Gastrocnemius medialis (tissue), 4 donors: Measurements from ENCODE around the gene TYROBP. TPM values are rescaled to one million over a fixed set of nuclear protein-coding genes. Genes with fewer than 3 reads are reported as not detected.
"Not testable (repeated sequence)": the region's sequence is repeated elsewhere in the genome, so short reads cannot be mapped to it uniquely, and the experiment has no call there.

Source experiments
- ATAC-seq, 2 donors: fragments of 150-250 bp; one replicate each; pipeline ENCODE4 v1.9.1; 2016
- DNase-seq, 2 donors: peaks; one replicate each; pipeline ENCODE4 v3.0.0-alpha.2; 2019
- H3K27ac ChIP-seq, 4 donors: fragments of 200-600 bp; sonication (generic); 1 replicate in 1 of 4; 2 replicates in 3 of 4; pipeline ENCODE4 v1.5.1; 2016 to 2018; ENCODE audit warnings: mild to moderate bottlenecking in 2 of 4, moderate library complexity in 1 of 4
- H3K27me3 ChIP-seq, 3 donors: fragments of 200-600 bp; sonication (generic) in 2 of 3; 1 replicate in 1 of 3; 2 replicates in 2 of 3; pipeline versions ENCODE4 v1.5.1 to v1.6.0; 2016 to 2019; ENCODE audit warnings: mild to moderate bottlenecking in 1 of 3, moderate library complexity in 1 of 3
- H3K36me3 ChIP-seq, 2 donors: fragments of 200-600 bp; sonication (generic) in 1 of 2; one replicate each; pipeline ENCODE4 v1.5.1; 2017 to 2018
- H3K4me1 ChIP-seq, 2 donors: fragments of 200-600 bp; sonication (generic) in 1 of 2; one replicate each; pipeline ENCODE4 v1.5.1; 2016 to 2017; ENCODE audit warnings: mild to moderate bottlenecking in 2 of 2
- H3K4me3 ChIP-seq, 4 donors: fragments of 200-600 bp; sonication (generic) in 3 of 4; 1 replicate in 1 of 4; 2 replicates in 3 of 4; pipeline ENCODE4 v1.5.1; 2016 to 2019; ENCODE audit warnings: mild to moderate bottlenecking in 2 of 4
- H3K9me3 ChIP-seq, 3 donors: fragments of 200-600 bp; sonication (generic) in 2 of 3; 1 replicate in 1 of 3; 2 replicates in 2 of 3; pipeline ENCODE4 v1.5.1; 2016 to 2019
- POLR2A ChIP-seq, 2 donors: fragments of 450-650 bp; IDR thresholded peaks; one replicate each; pipeline ENCODE4 v1.6.1; 2017; ENCODE audit warnings: antibody characterized with exemption in 2 of 2, mild to moderate bottlenecking in 2 of 2, moderate library complexity in 2 of 2
- in situ Hi-C, 4 donors: fragments of 200-750 bp; cut with MboI; loops; one replicate each; pipeline versions ENCODE4 v1.15.0 to v1.8.0; 2017; ENCODE audit warnings: low sequenced_read_pairs in 4 of 4
- intact Hi-C: fragments of 100-400 bp; cut with DNase I; formaldehyde crosslinking; loops from one replicate; pipeline ENCODE4 v1.15.1; 2023; ENCODE audit warnings: low total_unique reads
- total RNA-seq, 4 donors: library from RNA; depleted of rRNA; stranded (reverse); fragments of >200 nt; gene quantifications; one replicate each; pipeline versions ENCODE4 v1.1.0 to v1.2.3, GENCODE V29; 2016
- TF ChIP-seq, protein P1 (sequence below), 5 experiments: fragments of 450-650 bp in 3 of 5; fragments of 200-600 bp in 2 of 5; sonication (generic) in 2 of 5; IDR thresholded peaks in 4 of 5; conservative IDR thresholded peaks in 1 of 5; 1 replicate in 4 of 5; 2 replicates in 1 of 5; pipeline ENCODE4 v1.5.1; 2016 to 2019; ENCODE audit warnings: antibody characterized with exemption in 5 of 5, mild to moderate bottlenecking in 3 of 5, moderate library complexity in 3 of 5

Gene TYROBP
- total RNA-seq, 4 donors from 2014 or later: 7.2 to 25.6 (median 18.2) TPM

DNA sequence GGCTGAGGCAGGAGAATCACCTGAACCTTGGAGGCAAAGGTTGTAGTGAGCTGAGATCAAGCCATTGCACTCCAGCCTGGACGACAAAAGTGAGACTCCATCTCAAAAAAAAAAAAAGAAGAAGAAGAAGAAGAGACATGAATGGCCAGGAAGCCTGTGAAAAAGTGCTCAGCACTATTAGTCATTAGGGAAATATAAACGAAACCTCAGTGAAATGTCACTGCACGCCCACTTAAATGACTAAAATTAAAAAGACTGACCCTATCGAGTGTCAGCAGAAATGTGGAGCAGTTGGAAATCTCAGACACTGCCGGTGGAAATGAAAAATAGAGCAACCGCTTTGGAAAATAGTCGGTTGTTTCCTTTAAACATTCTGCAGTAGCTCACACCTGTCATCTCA is 5.5 kb upstream of the TYROBP start:
- intact Hi-C loops: no loop called here
- H3K27me3 ChIP-seq: peaks cover 0 to 3% (median 2%) of the 10 kb centered on the region in 3 donors

DNA sequence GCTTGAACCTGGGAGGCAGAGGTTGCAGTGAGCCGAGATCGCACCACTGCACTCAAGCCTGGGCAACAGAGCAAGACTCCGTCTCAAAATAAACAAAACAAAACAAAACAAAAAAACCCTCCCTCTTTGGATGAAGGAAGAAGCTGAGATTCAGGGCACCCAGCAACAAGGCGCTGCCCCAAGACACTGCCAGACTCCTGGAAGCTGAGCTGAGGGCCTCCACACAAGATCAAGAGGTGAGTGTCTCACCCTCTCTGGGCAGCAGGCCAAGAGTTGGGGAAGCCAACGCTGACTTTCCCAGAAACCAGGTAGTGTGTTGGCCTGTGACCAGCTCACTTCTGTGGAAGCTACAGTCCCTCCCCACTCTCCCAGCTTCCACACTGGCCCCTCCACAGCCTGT is 3.7 kb upstream of the TYROBP start:
- Histone ChIP-seq H3K27me3 (peaks cover 0 to 3% (median 2%) of the 10 kb centered on the region in 3 donors), H3K4me3 (no peak overlapping the region), H3K36me3 (no peaks in the 10 kb centered on the region), H3K4me1 (no peaks in the 10 kb centered on the region), H3K9me3 (no peaks in the 10 kb centered on the region), H3K27ac (no peak overlapping the region)
- no peak for TF ChIP-seq POLR2A (IDR thresholded peaks at IDR 0.05)
- TF ChIP-seq, protein P1, sequence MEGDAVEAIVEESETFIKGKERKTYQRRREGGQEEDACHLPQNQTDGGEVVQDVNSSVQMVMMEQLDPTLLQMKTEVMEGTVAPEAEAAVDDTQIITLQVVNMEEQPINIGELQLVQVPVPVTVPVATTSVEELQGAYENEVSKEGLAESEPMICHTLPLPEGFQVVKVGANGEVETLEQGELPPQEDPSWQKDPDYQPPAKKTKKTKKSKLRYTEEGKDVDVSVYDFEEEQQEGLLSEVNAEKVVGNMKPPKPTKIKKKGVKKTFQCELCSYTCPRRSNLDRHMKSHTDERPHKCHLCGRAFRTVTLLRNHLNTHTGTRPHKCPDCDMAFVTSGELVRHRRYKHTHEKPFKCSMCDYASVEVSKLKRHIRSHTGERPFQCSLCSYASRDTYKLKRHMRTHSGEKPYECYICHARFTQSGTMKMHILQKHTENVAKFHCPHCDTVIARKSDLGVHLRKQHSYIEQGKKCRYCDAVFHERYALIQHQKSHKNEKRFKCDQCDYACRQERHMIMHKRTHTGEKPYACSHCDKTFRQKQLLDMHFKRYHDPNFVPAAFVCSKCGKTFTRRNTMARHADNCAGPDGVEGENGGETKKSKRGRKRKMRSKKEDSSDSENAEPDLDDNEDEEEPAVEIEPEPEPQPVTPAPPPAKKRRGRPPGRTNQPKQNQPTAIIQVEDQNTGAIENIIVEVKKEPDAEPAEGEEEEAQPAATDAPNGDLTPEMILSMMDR (IDR thresholded peaks at IDR 0.05 in 4 of 5, conservative IDR thresholded peaks at IDR 0.05 in 1 of 5): no peak
- ATAC-seq (no peak), DNase-seq (no peak)
- intact Hi-C loops: no loop called here
- in situ Hi-C loops: no loop called here

More for the DNA sequence above, 5.5 kb upstream of the TYROBP start:
- no peak for TF ChIP-seq POLR2A (IDR thresholded peaks at IDR 0.05)
- TF ChIP-seq, protein P1 (IDR thresholded peaks at IDR 0.05 in 4 of 5, conservative IDR thresholded peaks at IDR 0.05 in 1 of 5): no peak
- Histone ChIP-seq H3K36me3 (no peaks in the 10 kb centered on the region), H3K4me1 (no peaks in the 10 kb centered on the region), H3K4me3 (no peak overlapping the region), H3K27ac (no peak overlapping the region), H3K9me3 (no peaks in the 10 kb centered on the region)
- no peak for ATAC-seq
- DNase-seq: no peak
- in situ Hi-C loops: no loop called here

- Histone ChIP-seq H3K27me3 (peaks cover 0 to 2% (median 0%) of the 10 kb centered on the region in 3 donors), H3K4me1 (no peaks in the 10 kb centered on the region), H3K27ac (no peak overlapping the region), H3K36me3 (no peaks in the 10 kb centered on the region), H3K4me3 (no peak overlapping the region), H3K9me3 (no peaks in the 10 kb centered on the region)
- intact Hi-C loops: no loop called here
- TF ChIP-seq, protein P1 (IDR thresholded peaks at IDR 0.05 in 4 of 5, conservative IDR thresholded peaks at IDR 0.05 in 1 of 5): no peak
- no peak for TF ChIP-seq POLR2A (IDR thresholded peaks at IDR 0.05)
- ATAC-seq (no peak), DNase-seq (no peak)
- in situ Hi-C loops: no loop called here
Observed at GRCh38 chr19:35911173-35911572, 3.1 kb upstream of the TYROBP start.

- in situ Hi-C loops, ATAC-seq, H3K4me3 ChIP-seq, H3K27me3 ChIP-seq, intact Hi-C loops, H3K36me3 ChIP-seq, H3K27ac ChIP-seq, H3K9me3 ChIP-seq, DNase-seq, H3K4me1 ChIP-seq: not testable (repeated sequence)
Observed at GRCh38 chr19:35910355-35910754, 2.3 kb upstream of the TYROBP start.

GRCh38 chr19:35909684-35910035 is 1.6 kb upstream of the TYROBP start:
- no peaks in the 10 kb centered on the region for H3K4me1 ChIP-seq
- in situ Hi-C loops: no loop called here
- H3K4me3 ChIP-seq: no peak overlapping the region
- ATAC-seq (no peak), DNase-seq (no peak)
- H3K27ac ChIP-seq: no peak overlapping the region
- H3K9me3 ChIP-seq: no peaks in the 10 kb centered on the region
- TF ChIP-seq POLR2A (IDR thresholded peaks at IDR 0.05): no peak
- TF ChIP-seq, protein P1 (IDR thresholded peaks at IDR 0.05 in 4 of 5, conservative IDR thresholded peaks at IDR 0.05 in 1 of 5): no peak
- intact Hi-C loops: no loop called here
- peaks cover 0 to 2% (median 0%) of the 10 kb centered on the region in 3 donors for H3K27me3 ChIP-seq
- H3K36me3 ChIP-seq: no peaks in the 10 kb centered on the region
